Measurements from ENCODE around the gene TLE2. TPM values are rescaled to one million over a fixed set of nuclear protein-coding genes. Genes with fewer than 3 reads are reported as not detected.

The TLE2 gene
- polyA plus RNA-seq, 2 of the 4 experiments (the other 2 are of a cell fraction): 2.1 to 2.6 TPM

DNA sequence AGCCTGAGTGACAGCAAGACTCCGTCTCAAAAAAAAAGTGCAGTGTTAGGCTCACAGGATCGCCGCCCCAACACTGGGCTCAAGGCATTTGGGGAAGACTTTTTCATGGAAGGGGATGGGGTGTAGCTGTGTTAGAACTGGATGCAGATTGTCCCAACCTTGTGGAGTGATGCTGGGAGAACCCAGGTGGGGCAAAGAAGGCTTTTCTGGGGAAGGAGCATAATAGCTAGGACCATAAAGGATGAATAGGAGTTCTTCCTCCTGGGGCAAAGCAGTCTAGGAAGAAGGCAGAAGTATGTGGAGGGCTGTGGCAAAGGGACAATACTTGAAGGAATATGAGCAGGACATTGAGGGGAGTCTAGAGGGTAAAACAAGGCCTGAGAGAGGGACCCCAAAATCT, 40.5 kb downstream of the TLE2 start (continued):
- TF ChIP-seq, protein P1, sequence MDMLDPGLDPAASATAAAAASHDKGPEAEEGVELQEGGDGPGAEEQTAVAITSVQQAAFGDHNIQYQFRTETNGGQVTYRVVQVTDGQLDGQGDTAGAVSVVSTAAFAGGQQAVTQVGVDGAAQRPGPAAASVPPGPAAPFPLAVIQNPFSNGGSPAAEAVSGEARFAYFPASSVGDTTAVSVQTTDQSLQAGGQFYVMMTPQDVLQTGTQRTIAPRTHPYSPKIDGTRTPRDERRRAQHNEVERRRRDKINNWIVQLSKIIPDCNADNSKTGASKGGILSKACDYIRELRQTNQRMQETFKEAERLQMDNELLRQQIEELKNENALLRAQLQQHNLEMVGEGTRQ (IDR thresholded peaks at IDR 0.05): no peak

DNA sequence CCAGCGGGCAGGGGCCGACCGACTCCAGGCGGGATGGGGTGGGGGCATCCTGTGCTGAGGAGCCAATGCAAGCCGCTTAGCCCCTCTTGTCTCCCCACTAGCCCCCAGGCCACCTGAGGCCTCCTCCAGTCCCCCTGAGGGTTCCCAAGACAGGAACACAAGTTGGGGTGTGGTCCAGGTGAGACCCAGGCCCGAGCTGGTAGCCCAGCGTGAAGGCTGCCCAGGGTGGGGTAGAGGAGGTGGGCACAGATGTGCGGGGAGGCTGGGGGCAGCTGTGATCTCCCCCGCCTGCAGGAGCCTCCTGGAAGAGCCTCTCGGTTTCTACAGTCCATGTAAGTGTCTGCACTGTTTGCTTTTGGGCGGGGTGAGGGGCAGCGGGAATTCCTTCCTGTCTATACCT, 41.3 kb downstream of the TLE2 start:
- WGBS (ENCODE audit: missing lambda C conversion rate): 58% methylated on average over 2 of the region's 12 CpGs
- TF ChIP-seq, protein P2, sequence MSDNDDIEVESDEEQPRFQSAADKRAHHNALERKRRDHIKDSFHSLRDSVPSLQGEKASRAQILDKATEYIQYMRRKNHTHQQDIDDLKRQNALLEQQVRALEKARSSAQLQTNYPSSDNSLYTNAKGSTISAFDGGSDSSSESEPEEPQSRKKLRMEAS (IDR thresholded peaks at IDR 0.05): no peak
- TF ChIP-seq RFX5 (IDR thresholded peaks at IDR 0.05) (no peak), MYC (IDR thresholded peaks at IDR 0.05; ENCODE audit: borderline replicate concordance, low read length) (no peak), TP53 (CRISPR knock-in tag; IDR thresholded peaks at IDR 0.05) (no peak), POLR2A (IDR thresholded peaks at IDR 0.05; ENCODE audit: low read length) (no peak), CHD2 (IDR thresholded peaks at IDR 0.05; ENCODE audit: low read length, partially characterized antibody) (no peak)
- TF ChIP-seq, protein P1 (IDR thresholded peaks at IDR 0.05): no peak
- DNase-seq (ENCODE audit: low read depth in 1 of 2, low spot score in 1 of 2) (no peak), FAIRE-seq (no peak), ATAC-seq (no peak)
- Histone ChIP-seq H3K4me2 (no peak overlapping the region), H3K4me1 (no peaks in the 10 kb centered on the region), H3K4me3 (no peak overlapping the region), H3K9me3 (no peaks in the 10 kb centered on the region), H3K27ac (no peak overlapping the region)
- ChIA-PET CTCF (interaction anchor here (1.3 kb wide), 1 partner anchor 48 kb away, joined by 3 read pairs; no protein-coding TSS in a partner anchor), POLR2A (no interaction called here)

DNA sequence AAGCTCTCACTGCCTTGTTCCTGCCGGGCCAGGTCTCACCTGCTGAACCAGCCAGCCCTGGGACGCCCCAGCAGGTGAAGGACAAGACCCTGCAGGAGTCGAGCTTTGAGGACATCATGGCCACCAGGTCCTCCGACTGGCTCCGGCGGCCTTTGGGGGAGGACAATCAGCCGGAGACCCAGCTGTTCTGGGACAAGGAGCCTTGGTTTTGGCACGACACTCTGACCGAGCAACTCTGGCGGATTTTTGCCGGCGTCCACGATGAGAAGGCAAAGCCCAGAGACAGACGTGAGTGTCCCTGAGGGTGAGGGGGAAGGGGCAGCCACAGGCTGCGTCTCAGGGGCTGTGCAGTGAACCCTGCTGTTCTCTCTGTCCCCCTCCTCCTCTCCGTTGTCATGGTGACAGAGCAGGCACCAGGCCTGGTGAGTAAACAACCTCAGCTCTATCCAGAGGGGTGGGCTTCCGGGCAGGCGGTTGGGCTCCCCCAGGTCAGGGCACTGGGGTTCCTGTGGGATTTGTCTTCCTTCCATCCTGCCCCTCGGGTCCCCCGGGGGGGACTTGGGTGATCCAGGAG, 42.0 kb downstream of the TLE2 start:
- no peak overlapping the region for H3K27ac ChIP-seq
- no peaks in the 10 kb centered on the region for H3K9me3 ChIP-seq
- FAIRE-seq (no peak), ATAC-seq (no peak), DNase-seq (ENCODE audit: low read depth in 1 of 2, low spot score in 1 of 2) (no peak)
- CTCF ChIA-PET: interaction anchor here (1.8 kb wide), 1 partner anchor 89 kb away, joined by 5 read pairs; no protein-coding TSS in a partner anchor
- WGBS (ENCODE audit: missing lambda C conversion rate): 78% methylated on average over 15 of the region's 20 CpGs
- POLR2A ChIA-PET: no interaction called here
- H3K4me2 ChIP-seq: no peak overlapping the region
- H3K4me3 ChIP-seq: no peak overlapping the region
- H3K4me1 ChIP-seq: no peaks in the 10 kb centered on the region
- TF ChIP-seq POLR2AphosphoS2 (conservative IDR thresholded peaks at IDR 0.05; ENCODE audit: low read length): no peak
- no peak for TF ChIP-seq SREBF2 (IDR thresholded peaks at IDR 0.05)
- TF ChIP-seq, protein P3, sequence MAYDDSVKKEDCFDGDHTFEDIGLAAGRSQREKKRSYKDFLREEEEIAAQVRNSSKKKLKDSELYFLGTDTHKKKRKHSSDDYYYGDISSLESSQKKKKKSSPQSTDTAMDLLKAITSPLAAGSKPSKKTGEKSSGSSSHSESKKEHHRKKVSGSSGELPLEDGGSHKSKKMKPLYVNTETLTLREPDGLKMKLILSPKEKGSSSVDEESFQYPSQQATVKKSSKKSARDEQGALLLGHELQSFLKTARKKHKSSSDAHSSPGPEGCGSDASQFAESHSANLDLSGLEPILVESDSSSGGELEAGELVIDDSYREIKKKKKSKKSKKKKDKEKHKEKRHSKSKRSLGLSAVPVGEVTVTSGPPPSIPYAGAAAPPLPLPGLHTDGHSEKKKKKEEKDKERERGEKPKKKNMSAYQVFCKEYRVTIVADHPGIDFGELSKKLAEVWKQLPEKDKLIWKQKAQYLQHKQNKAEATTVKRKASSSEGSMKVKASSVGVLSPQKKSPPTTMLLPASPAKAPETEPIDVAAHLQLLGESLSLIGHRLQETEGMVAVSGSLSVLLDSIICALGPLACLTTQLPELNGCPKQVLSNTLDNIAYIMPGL (CRISPR knock-in tag; IDR thresholded peaks at IDR 0.05; ENCODE audit: borderline replicate concordance): no peak
- TF ChIP-seq ESRRA (IDR thresholded peaks at IDR 0.05; ENCODE audit: borderline replicate concordance, low read length): no peak
- TF ChIP-seq RFX5 (IDR thresholded peaks at IDR 0.05): no peak
- TF ChIP-seq RARB (CRISPR knock-in tag; IDR thresholded peaks at IDR 0.05): no peak
- TF ChIP-seq CHD4 (IDR thresholded peaks at IDR 0.05; ENCODE audit: borderline replicate concordance): no peak
- TF ChIP-seq, protein P1 (IDR thresholded peaks at IDR 0.05): no peak
- no peak for TF ChIP-seq BHLHE40 (IDR thresholded peaks at IDR 0.05; ENCODE audit: low read depth, low read length)
- no peak for TF ChIP-seq NR3C1 (IDR thresholded peaks at IDR 0.05)
- TF ChIP-seq, protein P4, sequence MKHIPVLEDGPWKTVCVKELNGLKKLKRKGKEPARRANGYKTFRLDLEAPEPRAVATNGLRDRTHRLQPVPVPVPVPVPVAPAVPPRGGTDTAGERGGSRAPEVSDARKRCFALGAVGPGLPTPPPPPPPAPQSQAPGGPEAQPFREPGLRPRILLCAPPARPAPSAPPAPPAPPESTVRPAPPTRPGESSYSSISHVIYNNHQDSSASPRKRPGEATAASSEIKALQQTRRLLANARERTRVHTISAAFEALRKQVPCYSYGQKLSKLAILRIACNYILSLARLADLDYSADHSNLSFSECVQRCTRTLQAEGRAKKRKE (CRISPR knock-in tag; IDR thresholded peaks at IDR 0.05; ENCODE audit: low read depth): no peak
- TF ChIP-seq ZFP36 (IDR thresholded peaks at IDR 0.05; ENCODE audit: borderline replicate concordance, partially characterized antibody): no peak
- TF ChIP-seq HOXB5 (CRISPR knock-in tag; IDR thresholded peaks at IDR 0.05): no peak
- TF ChIP-seq, protein P5, sequence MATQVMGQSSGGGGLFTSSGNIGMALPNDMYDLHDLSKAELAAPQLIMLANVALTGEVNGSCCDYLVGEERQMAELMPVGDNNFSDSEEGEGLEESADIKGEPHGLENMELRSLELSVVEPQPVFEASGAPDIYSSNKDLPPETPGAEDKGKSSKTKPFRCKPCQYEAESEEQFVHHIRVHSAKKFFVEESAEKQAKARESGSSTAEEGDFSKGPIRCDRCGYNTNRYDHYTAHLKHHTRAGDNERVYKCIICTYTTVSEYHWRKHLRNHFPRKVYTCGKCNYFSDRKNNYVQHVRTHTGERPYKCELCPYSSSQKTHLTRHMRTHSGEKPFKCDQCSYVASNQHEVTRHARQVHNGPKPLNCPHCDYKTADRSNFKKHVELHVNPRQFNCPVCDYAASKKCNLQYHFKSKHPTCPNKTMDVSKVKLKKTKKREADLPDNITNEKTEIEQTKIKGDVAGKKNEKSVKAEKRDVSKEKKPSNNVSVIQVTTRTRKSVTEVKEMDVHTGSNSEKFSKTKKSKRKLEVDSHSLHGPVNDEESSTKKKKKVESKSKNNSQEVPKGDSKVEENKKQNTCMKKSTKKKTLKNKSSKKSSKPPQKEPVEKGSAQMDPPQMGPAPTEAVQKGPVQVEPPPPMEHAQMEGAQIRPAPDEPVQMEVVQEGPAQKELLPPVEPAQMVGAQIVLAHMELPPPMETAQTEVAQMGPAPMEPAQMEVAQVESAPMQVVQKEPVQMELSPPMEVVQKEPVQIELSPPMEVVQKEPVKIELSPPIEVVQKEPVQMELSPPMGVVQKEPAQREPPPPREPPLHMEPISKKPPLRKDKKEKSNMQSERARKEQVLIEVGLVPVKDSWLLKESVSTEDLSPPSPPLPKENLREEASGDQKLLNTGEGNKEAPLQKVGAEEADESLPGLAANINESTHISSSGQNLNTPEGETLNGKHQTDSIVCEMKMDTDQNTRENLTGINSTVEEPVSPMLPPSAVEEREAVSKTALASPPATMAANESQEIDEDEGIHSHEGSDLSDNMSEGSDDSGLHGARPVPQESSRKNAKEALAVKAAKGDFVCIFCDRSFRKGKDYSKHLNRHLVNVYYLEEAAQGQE (IDR thresholded peaks at IDR 0.05): no peak

Measured in A549 (cell line).